H1 (cell line): ENCODE measurements around the gene TNIP1. TPM values are rescaled to one million over a fixed set of nuclear protein-coding genes. Genes with fewer than 3 reads are reported as not detected.

Experiments
- BACH1 ChIP-seq: IDR thresholded peaks from 2 replicates; pipeline ENCODE4 v1.6.1; 2012; ENCODE audit warnings: low read length, improper control_type of control experiment
- CBX5 ChIP-seq: fragments of 300-800, 300-1000 bp; sonication (generic); IDR thresholded peaks from 2 replicates; pipeline ENCODE4 v1.7.1; 2016; ENCODE audit warnings: antibody characterized with exemption, low read length, low read depth
- CEBPB ChIP-seq: IDR thresholded peaks from 2 replicates; pipeline ENCODE4 v1.6.1; 2012; ENCODE audit warnings: low read depth, low read length
- CHD1 ChIP-seq: IDR thresholded peaks from 2 replicates; pipeline ENCODE4 v1.6.1; 2012; ENCODE audit warnings: low read depth, low read length, improper control_type of control experiment
- CREB1 ChIP-seq: IDR thresholded peaks from 2 replicates; pipeline ENCODE4 v1.6.1; 2012; ENCODE audit warnings: inconsistent platforms
- KDM1A ChIP-seq: fragments of 200-600, 300-600 bp; sonication (generic); IDR thresholded peaks from 2 replicates; pipeline ENCODE4 v1.7.1; 2016; ENCODE audit warnings: mild to moderate bottlenecking, low read length, borderline replicate concordance
- RAD21 ChIP-seq, 2 experiments: IDR thresholded peaks in 1 of 2; conservative IDR thresholded peaks in 1 of 2; 2 replicates each; pipeline ENCODE4 v1.6.1; 2011; ENCODE audit warnings: low read depth in 2 of 2, low read length in 2 of 2, improper control_type of control experiment in 1 of 2, inconsistent platforms in 1 of 2, mild to moderate bottlenecking in 1 of 2, moderate library complexity in 1 of 2
- SIN3A ChIP-seq, 2 experiments: IDR thresholded peaks in 1 of 2; conservative IDR thresholded peaks in 1 of 2; 2 replicates each; pipeline ENCODE4 v1.6.1; 2011 to 2012; ENCODE audit warnings: low read length in 2 of 2, improper control_type of control experiment in 1 of 2, low read depth in 1 of 2, mild to moderate bottlenecking in 1 of 2
- SP4 ChIP-seq: IDR thresholded peaks from 2 replicates; pipeline ENCODE4 v1.6.1; 2012; ENCODE audit warnings: low read length, inconsistent platforms
- SRF ChIP-seq: IDR thresholded peaks from 2 replicates; pipeline ENCODE4 v1.6.1; 2011; ENCODE audit warnings: mild to moderate bottlenecking, low read depth, low read length, moderate library complexity
- TAF1 ChIP-seq: IDR thresholded peaks from 2 replicates; pipeline ENCODE4 v1.6.1; 2011; ENCODE audit warnings: mild to moderate bottlenecking, low read depth, low read length
- YY1 ChIP-seq: IDR thresholded peaks from 2 replicates; pipeline ENCODE4 v1.6.1; 2011; ENCODE audit warnings: low read depth, mild to moderate bottlenecking, low read length
- polyA plus RNA-seq, 7 experiments: library from polyadenylated mRNA; depleted of rRNA in 3 of 7; stranded (reverse) in 5 of 7; unstranded in 2 of 7; fragments of >200 nt in 5 of 7; fragments of 200-250 nt in 2 of 7; gene quantifications; 1 replicate in 5 of 7; 2 replicates in 1 of 7; 4 replicates in 1 of 7; pipeline versions ENCODE4 v1.2.1 to v1.2.3, GENCODE V29; 2011 to 2013; ENCODE audit warnings: missing spikeins in 2 of 7, mixed read lengths in 2 of 7
- total RNA-seq: library from RNA; stranded (reverse); fragmentation: NEBNext Ultra II Directional; extraction: Animal tissue kit (Norgen Biotek cat#: 25700); gene quantifications from 2 replicates; pipeline ENCODE4 v1.2.1, GENCODE V29; 2021
- TF ChIP-seq, protein P1 (sequence below): fragments of 300-600 bp; sonication (generic); IDR thresholded peaks from 2 replicates; pipeline ENCODE4 v1.7.1; 2012; ENCODE audit warnings: low read length, moderate library complexity, mild to moderate bottlenecking, inconsistent platforms; ENCODE audit not compliant: insufficient replicate concordance

Gene TNIP1
- total and polyA plus RNA-seq, 2 of the 8 experiments (the other 6 are each of a cell fraction or from before 2014, with no cell fraction given), result 14.2 to 31.9 TPM

DNA sequence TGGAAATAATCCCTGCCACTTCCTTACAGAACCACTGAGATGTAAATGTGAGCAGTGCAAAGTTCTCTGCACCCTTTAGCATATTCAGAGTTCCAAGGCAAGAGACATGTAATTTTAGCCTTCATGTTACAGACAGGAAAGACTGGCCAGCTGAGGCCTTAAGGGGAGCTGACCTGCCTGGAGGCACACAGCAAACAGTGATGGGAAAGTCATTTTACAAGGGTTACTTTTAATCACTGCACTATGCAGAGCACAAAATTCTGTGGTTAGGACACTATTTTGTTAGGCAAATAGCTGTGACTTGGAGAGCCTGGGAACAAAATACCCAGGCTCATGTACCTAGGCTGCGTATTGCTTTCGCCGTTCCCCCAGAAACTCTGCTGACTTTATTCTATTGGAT, 30.2 kb upstream of the TNIP1 start (continued):
- TF ChIP-seq, protein P1, sequence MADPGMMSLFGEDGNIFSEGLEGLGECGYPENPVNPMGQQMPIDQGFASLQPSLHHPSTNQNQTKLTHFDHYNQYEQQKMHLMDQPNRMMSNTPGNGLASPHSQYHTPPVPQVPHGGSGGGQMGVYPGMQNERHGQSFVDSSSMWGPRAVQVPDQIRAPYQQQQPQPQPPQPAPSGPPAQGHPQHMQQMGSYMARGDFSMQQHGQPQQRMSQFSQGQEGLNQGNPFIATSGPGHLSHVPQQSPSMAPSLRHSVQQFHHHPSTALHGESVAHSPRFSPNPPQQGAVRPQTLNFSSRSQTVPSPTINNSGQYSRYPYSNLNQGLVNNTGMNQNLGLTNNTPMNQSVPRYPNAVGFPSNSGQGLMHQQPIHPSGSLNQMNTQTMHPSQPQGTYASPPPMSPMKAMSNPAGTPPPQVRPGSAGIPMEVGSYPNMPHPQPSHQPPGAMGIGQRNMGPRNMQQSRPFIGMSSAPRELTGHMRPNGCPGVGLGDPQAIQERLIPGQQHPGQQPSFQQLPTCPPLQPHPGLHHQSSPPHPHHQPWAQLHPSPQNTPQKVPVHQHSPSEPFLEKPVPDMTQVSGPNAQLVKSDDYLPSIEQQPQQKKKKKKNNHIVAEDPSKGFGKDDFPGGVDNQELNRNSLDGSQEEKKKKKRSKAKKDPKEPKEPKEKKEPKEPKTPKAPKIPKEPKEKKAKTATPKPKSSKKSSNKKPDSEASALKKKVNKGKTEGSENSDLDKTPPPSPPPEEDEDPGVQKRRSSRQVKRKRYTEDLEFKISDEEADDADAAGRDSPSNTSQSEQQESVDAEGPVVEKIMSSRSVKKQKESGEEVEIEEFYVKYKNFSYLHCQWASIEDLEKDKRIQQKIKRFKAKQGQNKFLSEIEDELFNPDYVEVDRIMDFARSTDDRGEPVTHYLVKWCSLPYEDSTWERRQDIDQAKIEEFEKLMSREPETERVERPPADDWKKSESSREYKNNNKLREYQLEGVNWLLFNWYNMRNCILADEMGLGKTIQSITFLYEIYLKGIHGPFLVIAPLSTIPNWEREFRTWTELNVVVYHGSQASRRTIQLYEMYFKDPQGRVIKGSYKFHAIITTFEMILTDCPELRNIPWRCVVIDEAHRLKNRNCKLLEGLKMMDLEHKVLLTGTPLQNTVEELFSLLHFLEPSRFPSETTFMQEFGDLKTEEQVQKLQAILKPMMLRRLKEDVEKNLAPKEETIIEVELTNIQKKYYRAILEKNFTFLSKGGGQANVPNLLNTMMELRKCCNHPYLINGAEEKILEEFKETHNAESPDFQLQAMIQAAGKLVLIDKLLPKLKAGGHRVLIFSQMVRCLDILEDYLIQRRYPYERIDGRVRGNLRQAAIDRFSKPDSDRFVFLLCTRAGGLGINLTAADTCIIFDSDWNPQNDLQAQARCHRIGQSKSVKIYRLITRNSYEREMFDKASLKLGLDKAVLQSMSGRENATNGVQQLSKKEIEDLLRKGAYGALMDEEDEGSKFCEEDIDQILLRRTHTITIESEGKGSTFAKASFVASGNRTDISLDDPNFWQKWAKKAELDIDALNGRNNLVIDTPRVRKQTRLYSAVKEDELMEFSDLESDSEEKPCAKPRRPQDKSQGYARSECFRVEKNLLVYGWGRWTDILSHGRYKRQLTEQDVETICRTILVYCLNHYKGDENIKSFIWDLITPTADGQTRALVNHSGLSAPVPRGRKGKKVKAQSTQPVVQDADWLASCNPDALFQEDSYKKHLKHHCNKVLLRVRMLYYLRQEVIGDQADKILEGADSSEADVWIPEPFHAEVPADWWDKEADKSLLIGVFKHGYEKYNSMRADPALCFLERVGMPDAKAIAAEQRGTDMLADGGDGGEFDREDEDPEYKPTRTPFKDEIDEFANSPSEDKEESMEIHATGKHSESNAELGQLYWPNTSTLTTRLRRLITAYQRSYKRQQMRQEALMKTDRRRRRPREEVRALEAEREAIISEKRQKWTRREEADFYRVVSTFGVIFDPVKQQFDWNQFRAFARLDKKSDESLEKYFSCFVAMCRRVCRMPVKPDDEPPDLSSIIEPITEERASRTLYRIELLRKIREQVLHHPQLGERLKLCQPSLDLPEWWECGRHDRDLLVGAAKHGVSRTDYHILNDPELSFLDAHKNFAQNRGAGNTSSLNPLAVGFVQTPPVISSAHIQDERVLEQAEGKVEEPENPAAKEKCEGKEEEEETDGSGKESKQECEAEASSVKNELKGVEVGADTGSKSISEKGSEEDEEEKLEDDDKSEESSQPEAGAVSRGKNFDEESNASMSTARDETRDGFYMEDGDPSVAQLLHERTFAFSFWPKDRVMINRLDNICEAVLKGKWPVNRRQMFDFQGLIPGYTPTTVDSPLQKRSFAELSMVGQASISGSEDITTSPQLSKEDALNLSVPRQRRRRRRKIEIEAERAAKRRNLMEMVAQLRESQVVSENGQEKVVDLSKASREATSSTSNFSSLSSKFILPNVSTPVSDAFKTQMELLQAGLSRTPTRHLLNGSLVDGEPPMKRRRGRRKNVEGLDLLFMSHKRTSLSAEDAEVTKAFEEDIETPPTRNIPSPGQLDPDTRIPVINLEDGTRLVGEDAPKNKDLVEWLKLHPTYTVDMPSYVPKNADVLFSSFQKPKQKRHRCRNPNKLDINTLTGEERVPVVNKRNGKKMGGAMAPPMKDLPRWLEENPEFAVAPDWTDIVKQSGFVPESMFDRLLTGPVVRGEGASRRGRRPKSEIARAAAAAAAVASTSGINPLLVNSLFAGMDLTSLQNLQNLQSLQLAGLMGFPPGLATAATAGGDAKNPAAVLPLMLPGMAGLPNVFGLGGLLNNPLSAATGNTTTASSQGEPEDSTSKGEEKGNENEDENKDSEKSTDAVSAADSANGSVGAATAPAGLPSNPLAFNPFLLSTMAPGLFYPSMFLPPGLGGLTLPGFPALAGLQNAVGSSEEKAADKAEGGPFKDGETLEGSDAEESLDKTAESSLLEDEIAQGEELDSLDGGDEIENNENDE, result no peak
- no peak for TF ChIP-seq CHD1
- TF ChIP-seq CREB1, result no peak
- TF ChIP-seq KDM1A, result no peak
- no peak for TF ChIP-seq TAF1
- TF ChIP-seq CEBPB, result no peak
- TF ChIP-seq RAD21 (IDR thresholded peaks at IDR 0.05 in 1 of 2, conservative IDR thresholded peaks at IDR 0.05 in 1 of 2; ENCODE audit: low read depth in 2 of 2, low read length in 2 of 2), result no peak
- TF ChIP-seq SP4, result no peak
- TF ChIP-seq BACH1, result no peak
- no peak for TF ChIP-seq CBX5
- no peak for TF ChIP-seq SIN3A (conservative IDR thresholded peaks at IDR 0.05 in 1 of 2, IDR thresholded peaks at IDR 0.05 in 1 of 2; ENCODE audit: low read depth in 1 of 2, low read length in 2 of 2)
- TF ChIP-seq SRF, result no peak
- no peak for TF ChIP-seq YY1
